ENCODE measurements around the gene MYH6. TPM values are rescaled to one million over a fixed set of nuclear protein-coding genes. Genes with fewer than 3 reads are reported as not detected.

The MYH6 gene
- total and polyA plus RNA-seq, 4 donors = 0.05 to 0.17 (median 0.06) TPM; not detected in 1

- H3K36me3 ChIP-seq (ENCODE audit: control insufficient read depth in 4 of 4, insufficient read depth in 3 of 4, low read depth in 1 of 4, low read length in 3 of 4) = no peaks in the 10 kb centered on the region
- H3K4me3 ChIP-seq (ENCODE audit: low read depth in 1 of 3, low read length in 3 of 3) = no peak overlapping the region
- H3K4me1 ChIP-seq (ENCODE audit: control insufficient read depth in 4 of 4, insufficient read depth in 4 of 4, low read length in 3 of 4) = no peaks in the 10 kb centered on the region
- no peak for DNase-seq (ENCODE audit: low spot score)
- no peak overlapping the region for H3K9ac ChIP-seq (ENCODE audit: low read depth in 1 of 2, low read length in 2 of 2)
- no peak for TF ChIP-seq ZBTB33 (IDR thresholded peaks at IDR 0.05)
- TF ChIP-seq CTCF (IDR thresholded peaks at IDR 0.05; ENCODE audit: low read depth, low read length, missing input control) = no peak
- TF ChIP-seq GABPA (IDR thresholded peaks at IDR 0.05 in 1 of 2, conservative IDR thresholded peaks at IDR 0.05 in 1 of 2) = no peak
- no peak for TF ChIP-seq TAF1 (conservative IDR thresholded peaks at IDR 0.05)
- no peak for TF ChIP-seq EGR1 (IDR thresholded peaks at IDR 0.05; ENCODE audit: low read depth in 2 of 2)
- TF ChIP-seq HNF4A (conservative IDR thresholded peaks at IDR 0.05) = no peak
- H3K27ac ChIP-seq (ENCODE audit: low read depth in 1 of 2, low read length in 2 of 2) = no peak overlapping the region
- no peaks in the 10 kb centered on the region for H3K9me3 ChIP-seq (ENCODE audit: control insufficient read depth in 4 of 4, low read length in 3 of 4)
- H3K27me3 ChIP-seq (ENCODE audit: control insufficient read depth in 4 of 4, insufficient read depth in 4 of 4, low read length in 3 of 4) = no peaks in the 10 kb centered on the region
- WGBS = 89% methylated on average over 10 of the region's 10 CpGs
These were observed 23.4 kb upstream of the MYH6 start for GRCh38 chr14:23431486-23431885.

GRCh38 chr14:23430723-23431085 lies 22.6 kb upstream of the MYH6 start:
- Histone ChIP-seq H3K9me3 (ENCODE audit: control insufficient read depth in 4 of 4, low read length in 3 of 4) (no peaks in the 10 kb centered on the region), H3K9ac (ENCODE audit: low read depth in 1 of 2, low read length in 2 of 2) (no peak overlapping the region)
- 43% methylated on average over 2 of the region's 2 CpGs for WGBS

More at GRCh38 chr14:23430723-23431085, 22.6 kb upstream of the MYH6 start:
- no peaks in the 10 kb centered on the region for H3K36me3 ChIP-seq (ENCODE audit: control insufficient read depth in 4 of 4, insufficient read depth in 3 of 4, low read depth in 1 of 4, low read length in 3 of 4)
- H3K27me3 ChIP-seq (ENCODE audit: control insufficient read depth in 4 of 4, insufficient read depth in 4 of 4, low read length in 3 of 4) = no peaks in the 10 kb centered on the region
- no peaks in the 10 kb centered on the region for H3K4me1 ChIP-seq (ENCODE audit: control insufficient read depth in 4 of 4, insufficient read depth in 4 of 4, low read length in 3 of 4)
- DNase-seq (ENCODE audit: low spot score) = no peak
- H3K4me3 ChIP-seq (ENCODE audit: low read depth in 1 of 3, low read length in 3 of 3) = no peak overlapping the region
- H3K27ac ChIP-seq (ENCODE audit: low read depth in 1 of 2, low read length in 2 of 2) = no peak overlapping the region
- no peak for TF ChIP-seq FOXA2 (IDR thresholded peaks at IDR 0.05)
- TF ChIP-seq NR2F2 (IDR thresholded peaks at IDR 0.05) = no peak
- TF ChIP-seq ZBTB33 (IDR thresholded peaks at IDR 0.05) = no peak
- TF ChIP-seq JUND (IDR thresholded peaks at IDR 0.05) = no peak
- TF ChIP-seq ATF3 (IDR thresholded peaks at IDR 0.05) = no peak
- no peak for TF ChIP-seq RAD21 (IDR thresholded peaks at IDR 0.05)
- TF ChIP-seq MAX (IDR thresholded peaks at IDR 0.05) = no peak

Measured in liver (tissue), 9 donors.